A549 (cell line): ENCODE measurements around the gene HBA2.
"Not testable (repeated sequence)": the region's sequence is repeated elsewhere in the genome, so short reads cannot be mapped to it uniquely, and the experiment has no call there.

Experiments used
- CHD2 ChIP-seq: fragments of 150-350 bp; IDR thresholded peaks from 2 replicates; pipeline ENCODE4 v1.6.1; 2014; ENCODE audit warnings: low read length; ENCODE audit not compliant: partially characterized antibody
- EHMT2 ChIP-seq: fragments of 200-600 bp; sonication (generic); IDR thresholded peaks from 2 replicates; pipeline ENCODE4 v1.6.1; 2016; ENCODE audit warnings: antibody characterized with exemption, low read depth, mild to moderate bottlenecking, moderate library complexity
- JUNB ChIP-seq: fragments of >200 bp; sonication (Bioruptor Twin); formaldehyde crosslinking; IDR thresholded peaks from 2 replicates; pipeline ENCODE4 v1.6.1; 2016
- MYC ChIP-seq: IDR thresholded peaks from 2 replicates; pipeline ENCODE4 v1.6.1; 2012; ENCODE audit warnings: mild to moderate bottlenecking, inconsistent platforms, low read length, improper control_type of control experiment, borderline replicate concordance
- PHF8 ChIP-seq: fragments of 200-600 bp; sonication (generic); IDR thresholded peaks from 2 replicates; pipeline ENCODE4 v1.6.1; 2016; ENCODE audit warnings: low read depth, mild to moderate bottlenecking, antibody characterized with exemption, moderate library complexity, borderline replicate concordance
- POLR2A ChIP-seq: IDR thresholded peaks from 2 replicates; pipeline ENCODE4 v1.6.1; 2012; ENCODE audit warnings: mild to moderate bottlenecking, low read length
- RCOR1 ChIP-seq: fragments of 150-350 bp; IDR thresholded peaks from 2 replicates; pipeline ENCODE4 v1.6.1; 2014; ENCODE audit warnings: antibody characterized with exemption, low read length, low read depth
- RNF2 ChIP-seq: fragments of 200-600 bp; sonication (generic); IDR thresholded peaks from 2 replicates; pipeline ENCODE4 v1.6.1; 2016; ENCODE audit warnings: low read depth, mild to moderate bottlenecking, antibody characterized with exemption, moderate library complexity, borderline replicate concordance
- TF ChIP-seq, protein P1 (sequence below): fragments of 200-600 bp; sonication (generic); IDR thresholded peaks from 2 replicates; pipeline ENCODE4 v1.6.1; 2016; ENCODE audit warnings: antibody characterized with exemption, mild to moderate bottlenecking, moderate library complexity
- TF ChIP-seq, protein P2 (sequence below): fragments of >200 bp; sonication (Bioruptor Twin); formaldehyde crosslinking; IDR thresholded peaks from 3 replicates; pipeline ENCODE4 v1.5.1; 2016
- TF ChIP-seq, protein P3 (sequence below): fragments of 250-450 bp; sonication (Bioruptor Pico); IDR thresholded peaks from 2 replicates; pipeline ENCODE4 v1.5.0; 2020; ENCODE audit warnings: low read depth, mild to moderate bottlenecking, moderate library complexity

DNA sequence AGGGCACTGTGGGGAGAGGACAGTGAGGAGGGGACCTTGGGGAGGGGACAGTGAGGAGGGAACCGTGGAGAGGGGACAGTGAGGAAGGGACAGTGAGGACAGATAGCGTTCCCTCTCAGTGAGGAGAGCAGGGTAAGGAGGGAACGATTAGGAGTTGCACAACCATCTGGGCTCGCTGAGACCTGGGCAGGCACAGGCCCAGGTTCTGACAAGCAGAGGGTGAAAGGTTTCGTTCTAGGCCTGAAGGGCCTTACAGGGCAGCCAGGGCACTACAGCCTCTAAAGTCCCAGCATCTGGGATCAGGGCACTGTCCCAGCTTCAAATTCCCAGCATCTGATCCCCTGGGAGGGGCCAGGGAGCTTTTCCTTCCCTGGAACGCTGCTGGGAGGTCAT is 19.6 kb upstream of the HBA2 start:
- TF ChIP-seq POLR2A, CHD2, RCOR1, RNF2, EHMT2, JUNB, PHF8, MYC: not testable (repeated sequence)
- TF ChIP-seq, protein P1, sequence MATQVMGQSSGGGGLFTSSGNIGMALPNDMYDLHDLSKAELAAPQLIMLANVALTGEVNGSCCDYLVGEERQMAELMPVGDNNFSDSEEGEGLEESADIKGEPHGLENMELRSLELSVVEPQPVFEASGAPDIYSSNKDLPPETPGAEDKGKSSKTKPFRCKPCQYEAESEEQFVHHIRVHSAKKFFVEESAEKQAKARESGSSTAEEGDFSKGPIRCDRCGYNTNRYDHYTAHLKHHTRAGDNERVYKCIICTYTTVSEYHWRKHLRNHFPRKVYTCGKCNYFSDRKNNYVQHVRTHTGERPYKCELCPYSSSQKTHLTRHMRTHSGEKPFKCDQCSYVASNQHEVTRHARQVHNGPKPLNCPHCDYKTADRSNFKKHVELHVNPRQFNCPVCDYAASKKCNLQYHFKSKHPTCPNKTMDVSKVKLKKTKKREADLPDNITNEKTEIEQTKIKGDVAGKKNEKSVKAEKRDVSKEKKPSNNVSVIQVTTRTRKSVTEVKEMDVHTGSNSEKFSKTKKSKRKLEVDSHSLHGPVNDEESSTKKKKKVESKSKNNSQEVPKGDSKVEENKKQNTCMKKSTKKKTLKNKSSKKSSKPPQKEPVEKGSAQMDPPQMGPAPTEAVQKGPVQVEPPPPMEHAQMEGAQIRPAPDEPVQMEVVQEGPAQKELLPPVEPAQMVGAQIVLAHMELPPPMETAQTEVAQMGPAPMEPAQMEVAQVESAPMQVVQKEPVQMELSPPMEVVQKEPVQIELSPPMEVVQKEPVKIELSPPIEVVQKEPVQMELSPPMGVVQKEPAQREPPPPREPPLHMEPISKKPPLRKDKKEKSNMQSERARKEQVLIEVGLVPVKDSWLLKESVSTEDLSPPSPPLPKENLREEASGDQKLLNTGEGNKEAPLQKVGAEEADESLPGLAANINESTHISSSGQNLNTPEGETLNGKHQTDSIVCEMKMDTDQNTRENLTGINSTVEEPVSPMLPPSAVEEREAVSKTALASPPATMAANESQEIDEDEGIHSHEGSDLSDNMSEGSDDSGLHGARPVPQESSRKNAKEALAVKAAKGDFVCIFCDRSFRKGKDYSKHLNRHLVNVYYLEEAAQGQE, result not testable (repeated sequence)
- TF ChIP-seq, protein P2, sequence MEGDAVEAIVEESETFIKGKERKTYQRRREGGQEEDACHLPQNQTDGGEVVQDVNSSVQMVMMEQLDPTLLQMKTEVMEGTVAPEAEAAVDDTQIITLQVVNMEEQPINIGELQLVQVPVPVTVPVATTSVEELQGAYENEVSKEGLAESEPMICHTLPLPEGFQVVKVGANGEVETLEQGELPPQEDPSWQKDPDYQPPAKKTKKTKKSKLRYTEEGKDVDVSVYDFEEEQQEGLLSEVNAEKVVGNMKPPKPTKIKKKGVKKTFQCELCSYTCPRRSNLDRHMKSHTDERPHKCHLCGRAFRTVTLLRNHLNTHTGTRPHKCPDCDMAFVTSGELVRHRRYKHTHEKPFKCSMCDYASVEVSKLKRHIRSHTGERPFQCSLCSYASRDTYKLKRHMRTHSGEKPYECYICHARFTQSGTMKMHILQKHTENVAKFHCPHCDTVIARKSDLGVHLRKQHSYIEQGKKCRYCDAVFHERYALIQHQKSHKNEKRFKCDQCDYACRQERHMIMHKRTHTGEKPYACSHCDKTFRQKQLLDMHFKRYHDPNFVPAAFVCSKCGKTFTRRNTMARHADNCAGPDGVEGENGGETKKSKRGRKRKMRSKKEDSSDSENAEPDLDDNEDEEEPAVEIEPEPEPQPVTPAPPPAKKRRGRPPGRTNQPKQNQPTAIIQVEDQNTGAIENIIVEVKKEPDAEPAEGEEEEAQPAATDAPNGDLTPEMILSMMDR, result not testable (repeated sequence)
- TF ChIP-seq, protein P3, sequence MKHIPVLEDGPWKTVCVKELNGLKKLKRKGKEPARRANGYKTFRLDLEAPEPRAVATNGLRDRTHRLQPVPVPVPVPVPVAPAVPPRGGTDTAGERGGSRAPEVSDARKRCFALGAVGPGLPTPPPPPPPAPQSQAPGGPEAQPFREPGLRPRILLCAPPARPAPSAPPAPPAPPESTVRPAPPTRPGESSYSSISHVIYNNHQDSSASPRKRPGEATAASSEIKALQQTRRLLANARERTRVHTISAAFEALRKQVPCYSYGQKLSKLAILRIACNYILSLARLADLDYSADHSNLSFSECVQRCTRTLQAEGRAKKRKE (CRISPR knock-in tag), result not testable (repeated sequence)
